Peyer's patch (tissue), 4 donors: ENCODE data around the gene TRIM31. TPM values are rescaled to one million over a fixed set of nuclear protein-coding genes. Genes with fewer than 3 reads are reported as not detected.
A peak's percentile ranks its signal among the peaks of the same experiment; 100 is the strongest.

Experiments
- DNase-seq, 3 donors: peaks; one replicate each; pipeline ENCODE4 v3.0.0-alpha.2; 2017 to 2019
- H3K27ac ChIP-seq, 4 donors: fragments of 200-600 bp; sonication (generic); one replicate each; pipeline ENCODE4 v1.5.1; 2016 to 2019
- H3K27me3 ChIP-seq, 2 donors: fragments of 200-600 bp; sonication (generic); one replicate each; pipeline ENCODE4 v1.5.1; 2019
- H3K36me3 ChIP-seq, 3 donors: fragments of 200-600 bp; sonication (generic); one replicate each; pipeline ENCODE4 v1.5.1; 2016 to 2019
- H3K4me1 ChIP-seq, 4 donors: fragments of 200-600 bp; sonication (generic); one replicate each; pipeline ENCODE4 v1.5.1; 2016 to 2019
- H3K4me3 ChIP-seq, 4 donors: fragments of 200-600 bp; sonication (generic); 1 replicate in 3 of 4; 2 replicates in 1 of 4; pipeline ENCODE4 v1.5.1; 2016 to 2019; ENCODE audit warnings: mild to moderate bottlenecking in 1 of 4
- H3K9me3 ChIP-seq, 4 donors: fragments of 200-600 bp; sonication (generic); one replicate each; pipeline ENCODE4 v1.5.1; 2016 to 2019; ENCODE audit warnings: mild to moderate bottlenecking in 1 of 4
- CTCF ChIP-seq, 6 experiments: fragments of 450-650 bp in 4 of 6; fragments of 200-600 bp in 2 of 6; sonication (generic) in 1 of 6; IDR thresholded peaks; one replicate each; pipeline ENCODE4 v1.5.1; 2017 to 2019; ENCODE audit warnings: antibody characterized with exemption in 6 of 6, mild to moderate bottlenecking in 3 of 6, moderate library complexity in 1 of 6
- POLR2A ChIP-seq, 2 donors: fragments of 450-650 bp; IDR thresholded peaks; one replicate each; pipeline ENCODE4 v1.5.1; 2017; ENCODE audit warnings: antibody characterized with exemption in 2 of 2, mild to moderate bottlenecking in 2 of 2, moderate library complexity in 2 of 2
- total RNA-seq, 4 donors: library from RNA; depleted of rRNA; stranded (reverse); fragments of >200 nt; gene quantifications; one replicate each; pipeline ENCODE4 v1.1.0, GENCODE V29; 2016

The TRIM31 gene
- total RNA-seq, 4 donors from 2014 or later = 9.9 to 56.9 (median 42.0) TPM

DNA sequence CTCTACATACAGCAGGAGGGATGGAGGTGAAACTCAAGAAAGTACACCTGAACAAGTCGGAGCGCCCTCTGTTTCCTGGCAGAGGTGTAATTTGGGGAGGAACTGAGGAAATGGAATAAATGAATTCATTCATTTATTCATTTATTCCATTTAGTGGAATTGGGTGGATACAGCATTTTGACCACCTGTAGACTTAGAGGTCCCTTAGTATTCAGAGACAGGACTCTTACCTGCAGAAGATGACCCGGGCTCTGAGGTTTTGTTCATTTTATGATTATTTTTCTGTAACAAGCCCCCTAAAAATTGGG is 9.1 kb downstream of the TRIM31 start:
- Histone ChIP-seq H3K27me3 (no peaks in the 10 kb centered on the region), H3K36me3 (no peaks in the 10 kb centered on the region), H3K9me3 (no peaks in the 10 kb centered on the region), H3K27ac (peak overlapping the region in 3 of 4 donors; percentile 48 to 89 (median 71)), H3K4me3 (peak overlapping the region; percentile 22 to 49 (median 48)), H3K4me1 (peaks cover 0 to 31% (median 14%) of the 10 kb centered on the region in 4 donors)
- DNase-seq = no peak
- no peak for TF ChIP-seq CTCF (IDR thresholded peaks at IDR 0.05)
- TF ChIP-seq POLR2A (IDR thresholded peaks at IDR 0.05) = no peak

DNA sequence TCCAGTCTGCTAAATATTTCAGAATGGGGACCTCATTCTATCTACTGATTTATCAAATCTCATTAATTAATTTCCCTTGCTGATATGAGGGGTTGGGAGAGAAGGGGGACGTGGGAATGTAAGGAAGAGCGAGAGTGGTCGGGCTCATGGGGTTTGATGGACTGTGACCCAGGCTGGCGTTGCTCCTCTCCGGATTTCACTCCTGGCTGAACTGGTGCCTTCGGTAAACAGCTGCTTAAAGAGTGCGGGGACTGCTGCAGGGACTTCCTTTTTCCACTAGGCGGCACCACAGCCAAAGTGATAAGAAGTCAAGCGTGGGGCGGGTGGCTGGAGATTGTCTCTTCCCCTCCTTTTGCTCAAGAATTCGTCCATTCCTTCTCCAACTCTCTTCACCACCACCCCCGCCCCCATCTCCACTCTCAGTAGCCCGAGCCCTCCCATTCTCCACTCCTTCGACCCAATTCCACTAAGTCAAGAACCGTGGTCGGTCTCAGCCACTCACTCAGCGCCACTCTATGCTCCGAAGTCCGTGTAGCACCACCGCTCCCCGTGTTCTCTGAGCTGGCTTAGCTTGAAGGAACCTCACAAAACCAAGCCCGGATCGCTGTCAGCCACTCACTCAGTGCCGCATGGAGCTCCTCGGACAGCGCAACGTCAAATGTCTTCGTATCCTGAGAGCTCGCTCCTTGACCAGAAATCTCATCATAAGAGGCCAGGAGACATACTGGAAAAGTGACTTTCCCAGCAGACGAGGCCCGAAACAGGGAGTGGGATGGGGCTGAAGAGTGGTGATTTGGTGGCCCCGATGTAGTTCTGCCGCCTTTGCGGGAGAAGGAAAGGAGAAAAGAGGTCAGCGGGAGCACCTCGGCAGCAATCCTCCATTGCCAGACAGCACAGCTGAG is 9.7 kb downstream of the TRIM31 start:
- Histone ChIP-seq H3K27ac (peak overlapping the region; percentile 48 to 89 (median 70)), H3K36me3 (no peaks in the 10 kb centered on the region), H3K4me1 (peaks cover 0 to 36% (median 14%) of the 10 kb centered on the region in 4 donors), H3K9me3 (no peaks in the 10 kb centered on the region), H3K4me3 (peak overlapping the region; percentile 22 to 49 (median 48)), H3K27me3 (no peaks in the 10 kb centered on the region)
- DNase-seq = peak; percentile 87 to 97 (median 89)
- peak; percentile 81 to 99 (median 95) for TF ChIP-seq CTCF (IDR thresholded peaks at IDR 0.05)
- TF ChIP-seq POLR2A (IDR thresholded peaks at IDR 0.05) = peak in 1 of 2 donors; percentile 51

GRCh38 chr6:30102414-30102969 is 10.4 kb downstream of the TRIM31 start:
- Histone ChIP-seq H3K27ac (peak overlapping the region; percentile 48 to 89 (median 70)), H3K4me3 (peak overlapping the region; percentile 29 to 51 (median 45)), H3K9me3 (no peaks in the 10 kb centered on the region), H3K4me1 (peaks cover 0 to 40% (median 14%) of the 10 kb centered on the region in 4 donors), H3K27me3 (no peaks in the 10 kb centered on the region), H3K36me3 (no peaks in the 10 kb centered on the region)
- TF ChIP-seq POLR2A (IDR thresholded peaks at IDR 0.05) (no peak), CTCF (IDR thresholded peaks at IDR 0.05) (no peak)
- DNase-seq = peak in 2 of 3 donors; percentile 17 to 73

DNA sequence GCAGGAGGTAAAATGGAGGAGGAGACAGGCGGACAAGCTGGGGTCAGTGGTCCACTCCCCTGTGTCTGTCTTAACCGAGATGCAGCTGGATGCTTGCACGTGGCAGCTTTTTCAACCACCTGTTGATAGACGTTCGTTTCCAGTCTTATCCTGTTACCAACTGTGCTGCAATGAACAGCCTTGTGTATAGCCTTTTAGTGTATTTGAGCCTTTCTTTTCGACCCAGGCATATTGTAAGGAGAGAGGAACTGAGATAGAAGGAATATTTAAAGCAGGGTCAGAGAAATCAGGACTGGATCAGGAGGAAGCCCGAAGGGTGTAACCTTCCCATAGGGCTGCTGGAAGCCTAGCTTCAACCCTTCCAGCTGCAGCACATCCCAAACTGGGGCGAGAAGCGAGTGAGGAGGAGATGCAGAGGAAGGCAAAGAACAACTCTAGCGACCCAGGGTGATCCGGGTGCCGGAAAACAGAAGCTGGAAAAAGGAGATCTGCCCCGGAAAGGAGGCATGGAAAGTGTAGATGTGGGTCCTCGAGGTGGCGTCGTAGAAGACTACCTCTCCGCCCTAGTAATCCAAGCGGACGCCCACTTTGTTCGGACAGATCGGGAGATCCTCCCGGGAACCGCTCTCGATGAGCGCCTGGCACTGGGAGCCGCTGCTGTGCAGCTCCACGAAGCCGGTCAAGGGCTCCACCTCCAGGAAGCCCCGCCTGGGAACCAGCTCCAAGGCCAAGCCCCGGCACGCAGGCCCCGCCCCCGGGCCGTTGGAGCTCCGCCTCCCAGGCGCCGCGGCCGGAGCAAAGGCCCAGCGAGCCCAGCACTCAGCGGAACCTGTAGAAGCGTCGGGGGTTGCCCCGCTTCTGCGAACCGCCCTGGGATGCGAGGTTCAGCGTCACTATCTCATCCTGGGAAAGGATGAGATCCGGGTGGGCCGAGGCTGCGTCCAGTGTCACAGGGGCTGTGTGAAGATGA is 11.2 kb downstream of the TRIM31 start:
- H3K27me3 ChIP-seq = no peaks in the 10 kb centered on the region
- H3K4me3 ChIP-seq = peak overlapping the region; percentile 29 to 51 (median 45)
- no peaks in the 10 kb centered on the region for H3K9me3 ChIP-seq
- H3K36me3 ChIP-seq = no peaks in the 10 kb centered on the region
- DNase-seq = peak; percentile 73 to 96 (median 94)
- peak overlapping the region; percentile 48 to 89 (median 70) for H3K27ac ChIP-seq
- TF ChIP-seq POLR2A (IDR thresholded peaks at IDR 0.05) (peak; percentile 88 to 95), CTCF (IDR thresholded peaks at IDR 0.05) (peak in 2 of 6 experiments; percentile 21 to 35)
- peaks cover 0 to 40% (median 14%) of the 10 kb centered on the region in 4 donors for H3K4me1 ChIP-seq
